ENCODE data around the gene PI16.

GRCh38 chr6:36962874-36963273 is 8.3 kb downstream of the PI16 start:
- TF ChIP-seq TAF1 (IDR thresholded peaks at IDR 0.05; ENCODE audit: borderline replicate concordance, low read depth, low read length) = no peak
- no peak for TF ChIP-seq EZH2phosphoT487 (IDR thresholded peaks at IDR 0.05; ENCODE audit: borderline replicate concordance, low read depth)
- no peak for TF ChIP-seq CTCF (IDR thresholded peaks at IDR 0.05)
- TF ChIP-seq, protein P1, sequence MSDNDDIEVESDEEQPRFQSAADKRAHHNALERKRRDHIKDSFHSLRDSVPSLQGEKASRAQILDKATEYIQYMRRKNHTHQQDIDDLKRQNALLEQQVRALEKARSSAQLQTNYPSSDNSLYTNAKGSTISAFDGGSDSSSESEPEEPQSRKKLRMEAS (IDR thresholded peaks at IDR 0.05; ENCODE audit: low read depth) = no peak
- no peak for TF ChIP-seq ELF1 (IDR thresholded peaks at IDR 0.05)
- TF ChIP-seq POLR2AphosphoS5 (IDR thresholded peaks at IDR 0.05; ENCODE audit: low read depth, low read length) = no peak
- no peak for TF ChIP-seq ZBTB33 (IDR thresholded peaks at IDR 0.05; ENCODE audit: borderline replicate concordance, low read depth)
